NCI-H82 (cell line): ENCODE data around the gene KCNJ14.

ENCODE experiments used
- DNase-seq: peaks from one replicate; lab custom pipeline; 2025; lab: John Stamatoyannopoulos, UW

Gene KCNJ14

DNA sequence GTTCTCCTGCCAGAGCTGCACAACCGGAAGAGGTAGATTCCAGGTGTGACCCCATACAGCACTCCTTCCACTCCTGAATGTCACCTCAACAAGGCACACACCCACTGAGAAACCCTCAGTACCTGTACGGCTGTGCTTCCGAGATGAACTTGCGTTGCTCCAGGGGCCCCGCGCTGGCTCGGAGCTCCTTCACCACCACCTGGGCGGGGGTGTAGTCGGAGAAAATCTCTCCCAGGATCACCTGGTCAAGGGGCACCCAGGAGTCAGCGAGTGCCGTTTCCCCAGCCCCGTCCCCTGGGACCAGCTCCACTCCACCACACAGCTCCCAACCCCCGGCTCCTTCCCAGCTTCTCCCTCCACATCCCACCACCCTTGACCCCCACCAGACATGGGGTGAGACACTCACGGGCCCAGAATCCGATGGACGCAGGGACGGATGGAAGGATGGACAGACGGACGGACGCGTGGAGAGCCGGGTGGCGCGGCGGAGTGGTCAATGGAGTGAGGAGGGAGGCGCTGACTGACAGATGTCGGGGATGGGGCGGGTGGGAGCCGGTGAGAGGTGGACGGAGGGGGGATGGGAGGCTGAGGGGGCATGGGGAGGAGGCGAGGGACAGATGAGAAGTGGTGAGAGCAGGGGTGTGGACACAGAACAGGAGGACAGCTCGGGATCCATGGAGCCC, 53.5 kb downstream of the KCNJ14 start:
- DNase-seq: no peak

DNA sequence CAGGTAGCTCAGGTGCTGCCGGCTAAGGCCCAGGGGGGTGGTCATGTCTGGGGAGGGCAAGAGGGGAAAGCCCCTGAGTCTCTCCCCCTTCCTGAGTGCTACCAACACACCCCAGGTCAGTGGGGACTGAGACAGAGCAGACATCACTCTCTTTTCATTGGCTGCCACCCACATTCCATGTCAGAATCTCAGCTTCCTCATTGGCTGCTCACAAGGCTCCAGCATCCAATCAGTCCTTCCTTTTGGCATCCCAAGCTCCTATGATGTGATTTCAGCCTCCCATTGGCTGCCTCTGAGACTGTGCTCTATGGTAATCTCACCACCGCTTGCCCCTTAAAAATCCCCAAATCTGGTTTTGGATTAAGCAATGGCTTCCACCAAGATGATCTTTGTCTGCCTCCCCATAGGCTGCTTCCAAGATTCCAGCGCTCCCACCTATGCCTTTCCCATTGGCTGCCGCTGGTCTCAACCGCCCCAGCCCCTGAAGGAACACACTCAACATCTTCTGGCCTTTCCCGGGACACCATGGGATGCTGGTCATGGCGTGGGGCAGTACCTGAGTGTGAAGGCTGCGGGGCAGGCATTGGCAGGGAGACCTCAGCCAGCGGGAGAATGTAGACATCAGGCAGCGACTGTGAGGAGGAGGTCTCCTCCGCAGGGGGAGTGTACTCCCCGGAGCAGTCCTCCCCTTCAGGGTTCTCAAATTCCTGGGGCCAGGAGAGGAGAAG, 54.3 kb downstream of the KCNJ14 start:
- peak; percentile 73 for DNase-seq

DNA sequence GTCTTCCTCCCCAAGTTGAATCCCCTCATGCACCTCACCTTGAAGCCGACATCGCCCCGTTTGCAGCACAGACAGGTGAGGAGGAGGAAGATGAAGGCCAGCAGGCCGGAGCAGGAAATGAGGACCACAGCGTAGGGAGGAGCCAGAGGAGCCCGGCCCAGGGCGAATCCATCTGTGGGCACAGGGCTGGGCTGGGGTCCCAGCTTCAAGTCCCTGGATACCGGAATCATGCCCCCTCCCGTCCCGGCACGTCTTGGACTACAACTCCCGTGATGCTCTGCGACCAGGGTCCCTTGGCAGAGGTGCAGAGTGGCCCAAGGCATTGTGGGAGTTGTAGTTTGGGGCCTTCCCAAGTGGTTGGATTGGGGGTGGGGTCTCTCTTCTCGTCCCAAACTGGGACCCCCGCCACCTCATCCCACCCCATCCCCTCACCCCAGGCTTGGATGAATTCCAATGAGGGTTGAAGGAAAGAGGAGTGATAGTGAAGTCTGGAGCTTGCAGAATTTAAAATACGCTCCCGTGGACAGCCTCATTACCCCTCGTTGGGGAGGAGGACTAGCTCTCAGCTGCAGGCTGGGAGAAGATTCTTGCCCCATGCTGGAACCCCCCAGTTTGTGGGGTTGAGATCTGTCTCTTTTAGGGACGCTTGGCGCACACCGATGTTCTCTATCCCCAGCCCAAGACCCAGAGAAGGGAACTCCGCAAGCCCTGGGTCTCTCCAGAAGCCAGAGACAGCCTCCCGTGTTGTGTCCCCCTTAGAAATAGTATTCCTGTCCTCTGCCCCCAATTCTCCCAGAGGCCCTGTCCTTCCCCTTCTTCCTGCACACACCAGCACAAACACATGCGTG, 55.3 kb downstream of the KCNJ14 start:
- peak; percentile 86 for DNase-seq

DNA sequence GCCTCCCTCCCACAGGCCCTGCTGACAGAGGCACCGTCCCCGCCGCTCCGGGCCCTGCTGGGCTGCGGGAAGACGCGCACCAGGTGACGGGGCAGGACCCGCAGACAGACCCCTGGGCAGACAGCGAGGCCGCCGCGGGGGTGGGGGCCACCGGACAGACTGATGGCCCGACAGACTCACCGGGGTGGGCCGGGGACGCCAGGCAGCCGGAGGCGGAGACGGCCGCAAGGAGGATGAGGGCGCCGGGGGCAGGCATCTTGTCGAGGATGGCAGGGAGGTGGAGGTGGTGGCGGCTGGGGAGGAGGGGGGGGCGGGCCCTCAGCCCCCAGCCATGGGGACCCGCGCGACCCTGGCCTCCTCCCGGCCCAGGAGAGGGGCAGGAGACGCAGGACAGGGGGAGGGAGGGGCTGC, 56.0 kb downstream of the KCNJ14 start:
- no peak for DNase-seq

DNA sequence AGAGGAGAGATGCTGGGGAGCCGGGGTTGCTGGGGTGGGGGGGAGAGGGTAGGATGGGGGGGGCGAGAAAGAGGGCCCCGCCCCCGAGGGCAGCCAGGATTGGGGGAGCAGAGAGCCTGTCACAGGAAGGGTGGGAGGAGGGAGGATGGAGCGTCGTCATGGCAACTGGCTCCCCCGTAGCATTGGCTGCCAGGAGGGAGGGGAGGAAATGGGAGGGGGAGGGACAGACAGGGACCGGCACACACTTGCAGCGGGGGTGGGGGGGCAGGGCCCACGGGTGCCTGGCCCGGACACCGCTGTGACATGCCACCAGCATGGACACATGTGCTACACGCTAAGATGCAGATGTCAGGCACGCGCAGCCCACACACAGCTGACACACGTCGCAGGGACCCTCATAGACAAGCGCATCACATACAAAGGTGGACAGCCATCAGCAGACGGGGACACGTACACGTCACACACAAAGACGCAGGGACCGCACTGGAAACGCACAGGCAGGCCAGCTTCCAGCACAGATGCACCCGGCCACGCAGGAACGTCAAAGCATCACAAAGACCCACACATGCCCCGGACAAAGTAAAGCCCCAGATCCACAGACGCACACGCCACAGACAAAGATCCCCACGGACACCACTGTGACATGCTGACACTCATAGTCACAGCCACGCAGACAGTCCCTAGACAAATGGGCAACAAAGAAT, 56.6 kb downstream of the KCNJ14 start, which contains the start of gene LMTK3:
Gene LMTK3, minus strand, starts transcription at position 36 of the 704 bp plus-strand sequence. CDS start 259 bp downstream, outside the sequence.
- DNase-seq: peak; percentile 82

DNA sequence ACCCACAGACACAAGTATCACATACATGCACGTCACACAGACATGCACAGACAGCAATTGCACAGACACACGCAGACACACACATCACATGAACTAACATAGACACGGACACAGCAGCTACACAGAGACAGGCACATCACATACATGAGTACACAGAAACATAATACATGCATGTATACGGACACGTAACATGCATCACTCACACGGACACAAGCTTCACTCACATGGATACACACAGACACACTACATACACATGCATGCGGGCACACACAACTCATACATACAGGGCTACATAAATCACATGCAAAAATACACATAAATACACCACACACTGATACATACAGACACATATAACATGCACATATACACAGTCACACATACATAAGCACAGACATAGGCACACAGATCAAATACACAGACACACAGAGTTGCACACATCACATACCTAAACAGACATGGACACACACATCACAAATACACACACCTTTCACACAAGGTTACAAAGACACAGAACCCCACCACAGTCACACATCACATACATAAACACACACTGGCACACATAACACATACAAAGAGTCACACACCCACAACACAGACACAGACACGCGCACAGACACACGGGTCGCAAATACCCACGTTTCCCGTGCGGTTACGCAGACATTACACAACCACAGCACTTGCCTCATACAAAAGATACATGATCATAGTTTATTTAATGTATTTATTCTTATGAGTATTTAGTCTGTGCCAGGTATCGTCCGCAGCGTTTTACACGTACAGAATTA, 57.3 kb downstream of the KCNJ14 start:
- no peak for DNase-seq

DNA sequence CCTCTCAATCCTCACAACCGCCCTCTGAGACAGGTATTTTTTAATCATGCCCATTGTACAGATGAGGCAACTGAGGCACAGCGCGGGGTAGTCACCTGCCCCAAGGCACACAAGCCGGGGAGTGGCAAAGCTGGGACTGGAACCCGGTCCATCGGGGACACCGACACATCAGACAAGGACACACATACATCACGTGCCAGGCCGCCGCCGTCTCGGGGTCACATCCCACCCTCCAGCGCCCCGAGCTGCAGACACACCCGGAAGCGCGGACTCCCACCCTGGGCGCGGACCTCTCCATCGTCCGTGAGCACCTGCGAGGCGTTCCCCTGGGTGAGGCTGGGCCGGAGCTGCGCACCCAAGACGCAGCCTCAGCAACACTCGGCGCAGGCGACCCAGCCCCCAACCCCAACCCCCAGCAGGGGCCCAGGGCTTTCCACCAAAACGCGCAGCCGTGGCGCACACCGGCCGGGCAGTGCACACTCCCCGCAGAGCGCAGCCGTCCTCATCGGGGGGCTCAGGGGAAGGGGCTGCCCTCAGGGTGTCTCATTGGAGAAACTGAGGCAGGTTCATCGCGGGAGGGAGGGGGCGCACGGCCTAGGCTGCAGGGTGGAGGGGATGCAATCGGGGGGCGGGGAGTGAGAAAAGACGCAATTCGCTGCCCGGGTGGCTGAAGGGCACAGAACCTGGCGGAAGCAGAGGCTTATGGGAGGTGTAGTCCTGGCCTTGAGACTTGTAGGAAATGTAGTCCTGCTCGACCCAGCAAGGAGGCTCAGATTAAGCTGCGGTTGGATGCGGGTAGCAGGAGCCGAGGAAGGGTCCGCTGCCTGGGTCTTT, 58.1 kb downstream of the KCNJ14 start:
- DNase-seq: peak; percentile 94

DNA sequence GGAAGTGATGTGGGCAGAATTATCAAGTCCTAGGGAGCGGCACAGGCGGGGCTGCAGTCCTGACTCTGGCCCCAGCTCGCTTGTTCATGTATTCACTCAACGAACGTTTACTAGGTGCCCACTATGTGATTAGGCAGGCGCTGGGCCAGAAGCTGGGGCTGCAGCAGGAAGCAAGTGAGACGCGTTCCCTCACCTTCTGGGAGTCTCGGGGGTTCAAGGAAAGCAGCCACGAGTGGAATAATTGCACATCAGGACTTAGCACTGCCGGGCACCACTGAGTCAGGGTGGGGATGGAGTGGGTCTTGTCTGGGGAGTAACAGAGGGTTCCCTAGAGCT, 58.7 kb downstream of the KCNJ14 start:
- DNase-seq: no peak

DNA sequence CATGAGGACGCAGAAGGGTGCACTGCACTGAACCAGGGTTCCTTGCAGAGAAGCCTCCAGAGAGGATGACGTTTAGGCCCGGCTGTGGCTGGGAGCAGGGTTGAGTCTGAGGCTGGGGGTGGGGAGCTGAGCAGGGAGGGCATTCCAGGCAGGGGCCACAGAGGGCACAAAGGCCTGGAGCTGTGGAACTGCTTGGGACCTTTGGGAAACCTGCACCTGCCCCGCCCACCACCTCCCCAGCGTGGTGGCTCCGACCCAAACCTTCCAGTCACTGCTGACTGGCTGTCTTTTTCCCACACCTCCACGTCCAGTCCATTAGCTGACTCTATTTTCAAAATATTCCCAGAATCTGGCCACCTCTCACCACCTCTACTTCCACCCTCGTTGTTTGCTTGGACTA, 61.2 kb downstream of the KCNJ14 start:
- no peak for DNase-seq
